Esophagus muscularis mucosa (tissue), 4 donors: Measurements from ENCODE around the gene ABCC8. TPM values are rescaled to one million over a fixed set of nuclear protein-coding genes. Genes with fewer than 3 reads are reported as not detected.

Experiments used
- DNase-seq: peaks from one replicate; pipeline ENCODE4 v3.0.0-alpha.2; 2017; ENCODE audit errors: extremely low spot score
- H3K27ac ChIP-seq, 4 donors: fragments of 200-600 bp; sonication (generic); replicated peaks in 1 of 4; 1 replicate in 3 of 4; 2 replicates in 1 of 4; pipeline ENCODE4 v1.5.1; 2016 to 2019; ENCODE audit warnings: mild to moderate bottlenecking in 1 of 4
- H3K27me3 ChIP-seq, 4 donors: fragments of 200-600 bp; sonication (generic); one replicate each; pipeline versions ENCODE4 v1.5.1 to v1.6.0; 2016 to 2019
- H3K36me3 ChIP-seq, 4 donors: fragments of 200-600 bp; sonication (generic); one replicate each; pipeline ENCODE4 v1.5.1; 2016 to 2019
- H3K4me1 ChIP-seq, 4 donors: fragments of 200-600 bp; sonication (generic); one replicate each; pipeline ENCODE4 v1.5.1; 2016 to 2019
- H3K4me3 ChIP-seq, 4 donors: fragments of 200-600 bp; sonication (generic); 1 replicate in 2 of 4; 2 replicates in 2 of 4; pipeline ENCODE4 v1.5.1; 2016 to 2019; ENCODE audit warnings: mild to moderate bottlenecking in 4 of 4, moderate library complexity in 1 of 4
- H3K9me3 ChIP-seq, 4 donors: fragments of 200-600 bp; sonication (generic); 1 replicate in 3 of 4; 2 replicates in 1 of 4; pipeline ENCODE4 v1.5.1; 2016 to 2019
- CTCF ChIP-seq, 3 experiments: fragments of 200-600 bp in 2 of 3; fragments of 450-650 bp in 1 of 3; sonication (generic) in 2 of 3; IDR thresholded peaks; one replicate each; pipeline ENCODE4 v1.5.1; 2017 to 2019; ENCODE audit warnings: antibody characterized with exemption in 3 of 3, mild to moderate bottlenecking in 2 of 3, moderate library complexity in 1 of 3
- EP300 ChIP-seq: sonication (generic); formaldehyde crosslinking; IDR thresholded peaks from one replicate; pipeline ENCODE4 v1.6.1; 2017; ENCODE audit warnings: antibody characterized with exemption
- POLR2A ChIP-seq: fragments of 450-650 bp; IDR thresholded peaks from one replicate; pipeline ENCODE4 v1.6.1; 2017; ENCODE audit warnings: antibody characterized with exemption, moderate library complexity, mild to moderate bottlenecking, low read depth
- POLR2AphosphoS5 ChIP-seq, 2 donors: sonication (generic); formaldehyde crosslinking; IDR thresholded peaks; one replicate each; pipeline ENCODE4 v1.6.1; 2017; ENCODE audit warnings: antibody characterized with exemption in 2 of 2
- WGBS: methylation state at CpG from one replicate; pipeline ENCODE4 v1.1.5; 2018; 5-methylcytosine and 5-hydroxymethylcytosine counted together
- intact Hi-C: fragments of 100-400 bp; cut with DNase I; formaldehyde crosslinking; loops from one replicate; pipeline ENCODE4 v1.15.1; 2023
- total RNA-seq, 4 donors: library from RNA; depleted of rRNA; stranded (reverse); fragments of >200 nt; gene quantifications; one replicate each; pipeline versions ENCODE4 v1.1.0 to v1.2.1, GENCODE V29; 2016

Gene ABCC8
- total RNA-seq, 4 donors from 2014 or later = 0.63 to 2.5 (median 1.7) TPM

DNA sequence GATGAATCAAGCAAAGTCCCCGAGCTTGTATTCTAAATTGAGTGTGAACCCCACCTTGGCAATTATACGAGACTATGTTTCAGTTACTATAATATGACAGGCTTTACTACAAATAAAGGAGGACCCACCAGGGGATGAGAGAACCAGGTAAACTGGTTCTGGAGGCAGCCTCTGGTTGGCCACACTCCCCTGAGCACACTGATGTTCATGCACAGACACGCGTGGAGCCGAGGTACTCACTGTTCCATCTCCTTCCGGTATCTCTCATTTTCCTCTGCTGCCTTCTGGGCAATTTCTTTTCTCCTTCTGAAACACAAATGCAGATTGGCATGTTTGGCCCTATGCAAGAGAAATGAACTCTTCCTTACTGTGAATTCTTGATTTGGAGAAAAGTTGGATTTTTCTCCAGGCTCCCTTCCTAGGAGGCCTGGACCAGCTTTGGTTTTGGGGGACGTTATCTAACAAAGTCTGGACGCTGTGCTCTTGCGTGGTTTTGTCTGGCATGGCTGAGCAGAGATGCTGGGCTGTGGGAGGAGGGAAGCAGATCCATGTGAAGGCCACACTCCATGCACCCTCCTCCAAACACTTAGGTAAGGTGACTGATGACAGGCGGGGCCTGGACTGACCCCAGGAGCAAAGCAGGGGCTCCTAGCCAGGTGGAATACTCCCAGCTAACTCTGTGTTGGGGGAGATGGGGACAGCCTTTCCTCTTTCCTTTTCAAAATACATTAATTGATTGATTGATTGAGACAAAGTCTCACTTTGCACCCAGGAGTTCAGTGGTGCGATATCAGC lies 44.7 kb upstream of the ABCC8 start:
- H3K4me3 ChIP-seq = no peak overlapping the region
- no peaks in the 10 kb centered on the region for H3K36me3 ChIP-seq

GRCh38 chr11:17519061-17519885 lies 42.6 kb upstream of the ABCC8 start:
- H3K27ac ChIP-seq = no peak overlapping the region
- TF ChIP-seq CTCF (IDR thresholded peaks at IDR 0.05) (no peak), POLR2A (no peak), POLR2AphosphoS5 (IDR thresholded peaks at IDR 0.05) (no peak), EP300 (no peak)
- no peak overlapping the region for H3K4me3 ChIP-seq
- H3K4me1 ChIP-seq = no peaks in the 10 kb centered on the region
- H3K27me3 ChIP-seq = peaks cover 0 to 4% (median 0%) of the 10 kb centered on the region in 4 donors
- H3K9me3 ChIP-seq = no peaks in the 10 kb centered on the region
- intact Hi-C loops = no loop called here
- DNase-seq = no peak
- WGBS = 62% methylated on average over 7 of the region's 7 CpGs
- H3K36me3 ChIP-seq = no peaks in the 10 kb centered on the region

More for the DNA sequence above, 44.7 kb upstream of the ABCC8 start:
- DNase-seq = no peak
- intact Hi-C loops = no loop called here
- no peak for TF ChIP-seq POLR2AphosphoS5 (IDR thresholded peaks at IDR 0.05)
- TF ChIP-seq EP300 = no peak
- no peak for TF ChIP-seq CTCF (IDR thresholded peaks at IDR 0.05)
- TF ChIP-seq POLR2A = no peak
- H3K9me3 ChIP-seq = no peaks in the 10 kb centered on the region
- H3K4me1 ChIP-seq = no peaks in the 10 kb centered on the region
- H3K27ac ChIP-seq = no peak overlapping the region
- WGBS = 89% methylated on average over 11 of the region's 11 CpGs
- H3K27me3 ChIP-seq = peaks cover 0 to 4% (median 0%) of the 10 kb centered on the region in 4 donors

DNA sequence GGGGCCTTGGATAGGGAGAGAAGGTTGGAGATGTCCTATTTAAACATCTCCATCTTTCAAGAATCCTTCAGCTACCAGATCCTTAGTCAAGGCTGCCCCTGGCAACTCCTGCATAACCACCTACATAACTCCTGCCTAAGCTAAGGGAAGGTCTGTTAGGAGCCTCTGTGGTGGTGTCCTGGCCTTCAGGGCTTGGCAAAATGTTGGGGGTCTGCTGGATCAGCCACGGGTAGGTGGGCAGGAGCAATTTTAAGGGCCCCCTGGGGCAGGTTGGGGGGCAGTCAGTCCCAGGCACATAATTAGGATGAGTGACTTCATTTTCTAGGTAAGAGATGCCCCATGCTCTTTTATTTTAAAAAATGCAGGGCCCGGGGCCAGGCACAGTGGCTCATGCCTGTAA lies 41.7 kb upstream of the ABCC8 start:
- Histone ChIP-seq H3K27me3 (peaks cover 0 to 4% (median 0%) of the 10 kb centered on the region in 4 donors), H3K36me3 (no peaks in the 10 kb centered on the region), H3K27ac (no peak overlapping the region), H3K4me1 (no peaks in the 10 kb centered on the region), H3K9me3 (no peaks in the 10 kb centered on the region), H3K4me3 (no peak overlapping the region)
- intact Hi-C loops = no loop called here
- WGBS = 81% methylated on average over 2 of the region's 2 CpGs
- TF ChIP-seq EP300 = no peak
- TF ChIP-seq CTCF (IDR thresholded peaks at IDR 0.05) = no peak
- TF ChIP-seq POLR2A = no peak
- TF ChIP-seq POLR2AphosphoS5 (IDR thresholded peaks at IDR 0.05) = no peak
- no peak for DNase-seq

DNA sequence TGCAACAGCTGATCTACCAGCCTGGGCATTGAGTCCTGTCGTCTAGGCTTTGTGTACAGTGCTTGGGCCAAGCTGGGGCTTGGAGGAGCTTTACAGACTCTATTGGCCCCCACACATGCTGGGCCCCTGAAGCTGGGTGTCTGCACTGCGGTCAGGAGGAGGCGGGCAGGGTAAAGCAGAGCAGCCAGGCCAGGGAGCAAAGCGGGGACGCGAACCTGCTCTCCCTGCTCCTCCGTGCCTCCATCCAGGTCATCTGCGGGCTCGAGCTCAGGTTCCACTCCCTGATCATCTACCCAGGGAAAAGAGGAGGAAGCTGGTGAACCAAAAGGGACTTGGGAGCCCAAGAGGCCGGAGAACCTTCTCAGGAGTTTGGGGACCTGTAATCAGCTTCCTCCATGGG lies 40.5 kb upstream of the ABCC8 start:
- intact Hi-C loops = no loop called here
- Histone ChIP-seq H3K4me3 (no peak overlapping the region), H3K4me1 (no peaks in the 10 kb centered on the region), H3K27ac (no peak overlapping the region), H3K36me3 (no peaks in the 10 kb centered on the region), H3K9me3 (no peaks in the 10 kb centered on the region), H3K27me3 (peaks cover 0 to 4% (median 0%) of the 10 kb centered on the region in 4 donors)
- no peak for DNase-seq
- 100% methylated on average over 4 of the region's 10 CpGs for WGBS
- TF ChIP-seq POLR2AphosphoS5 (IDR thresholded peaks at IDR 0.05) (no peak), CTCF (IDR thresholded peaks at IDR 0.05) (no peak), EP300 (no peak), POLR2A (no peak)
